Lower leg skin (tissue), 3 donors: ENCODE measurements around the gene CACNA1H.

Source experiments
- POLR2A ChIP-seq, 2 donors: fragments of 450-650 bp; IDR thresholded peaks; one replicate each; pipeline ENCODE4 v1.6.1; 2016 to 2017; ENCODE audit warnings: antibody characterized with exemption in 2 of 2, mild to moderate bottlenecking in 1 of 2, moderate library complexity in 1 of 2
- TF ChIP-seq, protein P1 (sequence below), 3 donors: fragments of 450-650 bp; IDR thresholded peaks; one replicate each; pipeline ENCODE4 v1.5.1; 2016; ENCODE audit warnings: antibody characterized with exemption in 3 of 3, mild to moderate bottlenecking in 3 of 3, moderate library complexity in 2 of 3

DNA sequence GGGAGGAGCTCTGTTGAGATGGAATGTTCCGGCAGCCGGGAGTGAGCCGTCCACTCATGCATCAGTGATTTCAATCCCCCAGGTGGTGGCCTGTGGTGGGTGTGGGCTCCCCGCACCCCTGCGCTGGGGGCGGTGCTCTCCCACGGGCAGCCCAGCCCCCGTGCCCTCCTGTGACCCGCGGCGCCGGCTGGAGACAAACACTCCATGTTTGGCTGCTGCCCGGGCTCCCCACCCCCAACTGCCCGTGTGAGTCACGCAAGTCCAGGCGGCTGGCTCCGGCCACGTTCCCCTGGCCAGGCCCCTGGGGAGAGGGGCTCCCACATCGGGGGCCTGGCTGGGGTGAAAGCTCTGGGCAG is 29.4 kb downstream of the CACNA1H start:
- TF ChIP-seq, protein P1, sequence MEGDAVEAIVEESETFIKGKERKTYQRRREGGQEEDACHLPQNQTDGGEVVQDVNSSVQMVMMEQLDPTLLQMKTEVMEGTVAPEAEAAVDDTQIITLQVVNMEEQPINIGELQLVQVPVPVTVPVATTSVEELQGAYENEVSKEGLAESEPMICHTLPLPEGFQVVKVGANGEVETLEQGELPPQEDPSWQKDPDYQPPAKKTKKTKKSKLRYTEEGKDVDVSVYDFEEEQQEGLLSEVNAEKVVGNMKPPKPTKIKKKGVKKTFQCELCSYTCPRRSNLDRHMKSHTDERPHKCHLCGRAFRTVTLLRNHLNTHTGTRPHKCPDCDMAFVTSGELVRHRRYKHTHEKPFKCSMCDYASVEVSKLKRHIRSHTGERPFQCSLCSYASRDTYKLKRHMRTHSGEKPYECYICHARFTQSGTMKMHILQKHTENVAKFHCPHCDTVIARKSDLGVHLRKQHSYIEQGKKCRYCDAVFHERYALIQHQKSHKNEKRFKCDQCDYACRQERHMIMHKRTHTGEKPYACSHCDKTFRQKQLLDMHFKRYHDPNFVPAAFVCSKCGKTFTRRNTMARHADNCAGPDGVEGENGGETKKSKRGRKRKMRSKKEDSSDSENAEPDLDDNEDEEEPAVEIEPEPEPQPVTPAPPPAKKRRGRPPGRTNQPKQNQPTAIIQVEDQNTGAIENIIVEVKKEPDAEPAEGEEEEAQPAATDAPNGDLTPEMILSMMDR (IDR thresholded peaks at IDR 0.05), result no peak
- no peak for TF ChIP-seq POLR2A (IDR thresholded peaks at IDR 0.05)
